GM18502 (cell line): ENCODE measurements around the gene MICU2.

Experiments used
- ATAC-seq: cut with Tn5 transposase; IDR thresholded peaks from one replicate; pipeline ENCODE4 v1.9.1; 2021; ENCODE audit warnings: mild to moderate bottlenecking; ENCODE audit not compliant: unreplicated experiment, poor library complexity

Gene MICU2

GRCh38 chr13:21550918-21551317, 53.1 kb downstream of the MICU2 start:
- no peak for ATAC-seq

- no peak for ATAC-seq
Measured at GRCh38 chr13:21549633-21550032, 54.3 kb downstream of the MICU2 start.

DNA sequence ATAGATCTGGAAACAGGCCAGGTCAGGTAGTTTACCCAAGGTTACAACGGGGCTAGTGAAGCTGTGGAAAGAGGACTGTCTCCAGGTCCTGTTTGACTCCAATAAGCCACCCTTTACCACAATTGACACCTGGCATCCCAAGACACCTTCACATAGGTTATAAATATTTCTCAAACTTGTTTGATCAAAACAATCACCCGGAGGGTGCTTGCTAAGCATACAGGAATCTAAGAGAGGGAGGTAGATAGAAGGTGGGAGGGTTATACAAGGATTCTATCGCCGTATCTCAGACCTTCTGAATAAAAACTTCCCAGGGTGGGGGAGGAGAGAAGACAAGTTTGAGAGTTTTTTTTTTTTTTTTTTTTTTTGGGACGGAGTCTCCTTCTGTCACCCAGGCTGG, 55.4 kb downstream of the MICU2 start:
- ATAC-seq = no peak

- ATAC-seq = no peak
Measured at GRCh38 chr13:21546372-21546771, 57.6 kb downstream of the MICU2 start.

- no peak for ATAC-seq
Measured at GRCh38 chr13:21544515-21544914, 59.5 kb downstream of the MICU2 start.

- ATAC-seq = no peak
Measured at GRCh38 chr13:21542563-21542962, 61.4 kb downstream of the MICU2 start.

DNA sequence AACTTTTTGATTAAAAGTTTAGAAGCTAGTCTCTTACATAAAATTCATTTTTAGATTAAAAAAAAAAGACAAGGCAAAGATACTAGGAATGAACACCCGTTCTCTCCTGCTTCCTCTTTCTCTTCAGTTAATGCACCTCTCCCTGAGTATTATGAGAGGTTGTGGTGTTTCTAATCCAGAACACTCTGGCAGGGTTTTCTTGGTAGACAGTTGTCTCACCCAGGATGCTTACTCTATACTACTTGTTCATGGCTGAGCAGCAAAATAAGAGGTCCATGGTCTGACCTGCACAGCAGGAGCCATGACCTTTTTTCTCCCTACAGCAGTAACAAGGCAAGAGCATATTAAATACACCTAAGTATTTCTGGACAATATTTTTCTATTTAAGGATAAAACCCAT, 62.0 kb downstream of the MICU2 start:
- peak; percentile 55 for ATAC-seq

DNA sequence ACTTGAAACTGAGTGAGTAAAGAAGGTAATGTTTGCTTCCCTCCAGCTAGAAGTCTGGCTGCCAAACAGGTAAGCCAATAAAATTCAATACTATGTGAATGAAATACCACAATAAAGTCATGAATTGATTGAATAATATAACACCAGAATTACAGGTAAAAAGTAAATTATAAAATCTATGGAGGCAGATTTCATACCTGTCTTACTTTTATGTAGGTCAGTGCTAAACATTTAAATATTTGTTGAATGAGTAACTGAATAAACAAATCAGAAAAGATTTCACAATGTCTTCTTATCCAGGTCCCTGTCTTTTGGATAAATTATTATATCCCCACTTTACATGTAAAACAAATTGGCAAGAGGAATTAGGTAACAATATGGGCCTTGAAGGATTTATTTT, 62.7 kb downstream of the MICU2 start:
- no peak for ATAC-seq

- ATAC-seq = no peak
Measured at GRCh38 chr13:21539687-21540086, 64.3 kb downstream of the MICU2 start.

DNA sequence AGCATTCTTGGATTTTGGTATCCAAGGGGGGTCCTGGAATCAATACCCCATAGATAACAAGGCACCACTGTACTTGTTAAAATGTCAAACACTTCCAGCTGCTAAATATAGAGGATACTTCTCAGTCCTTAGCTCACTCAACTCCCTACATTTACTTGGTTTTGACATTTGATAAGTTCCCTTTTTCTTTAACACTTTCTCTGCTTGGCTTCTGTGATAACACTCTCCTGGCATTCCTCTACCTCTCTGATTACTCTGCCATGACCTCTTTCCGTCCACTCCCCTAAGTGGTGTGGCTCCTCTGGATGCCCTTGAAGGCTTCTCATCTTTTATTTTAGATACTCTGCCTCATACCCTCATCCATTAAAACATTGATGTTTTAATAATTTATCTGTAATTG, 65.2 kb downstream of the MICU2 start:
- no peak for ATAC-seq

- no peak for ATAC-seq
Measured at GRCh38 chr13:21538280-21538679, 65.7 kb downstream of the MICU2 start.

DNA sequence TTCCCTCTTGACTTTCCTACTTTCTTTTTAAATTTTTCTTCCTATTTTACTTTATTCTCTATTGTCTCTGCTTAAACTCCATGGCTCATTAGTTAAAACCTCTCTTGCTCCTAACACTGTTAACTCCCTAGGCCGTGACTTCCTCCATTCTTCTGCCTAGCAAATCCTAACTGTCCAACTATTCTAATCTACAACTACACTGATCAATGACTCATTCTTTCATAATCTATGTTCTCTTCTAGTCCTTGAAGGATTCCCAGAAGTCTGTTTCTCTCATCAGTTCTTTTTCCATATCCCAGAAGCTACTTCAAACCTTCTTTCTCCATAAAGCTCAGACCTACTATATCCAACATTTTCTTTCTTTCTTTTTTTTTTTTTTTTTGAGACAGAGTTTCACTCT, 66.9 kb downstream of the MICU2 start:
- no peak for ATAC-seq

DNA sequence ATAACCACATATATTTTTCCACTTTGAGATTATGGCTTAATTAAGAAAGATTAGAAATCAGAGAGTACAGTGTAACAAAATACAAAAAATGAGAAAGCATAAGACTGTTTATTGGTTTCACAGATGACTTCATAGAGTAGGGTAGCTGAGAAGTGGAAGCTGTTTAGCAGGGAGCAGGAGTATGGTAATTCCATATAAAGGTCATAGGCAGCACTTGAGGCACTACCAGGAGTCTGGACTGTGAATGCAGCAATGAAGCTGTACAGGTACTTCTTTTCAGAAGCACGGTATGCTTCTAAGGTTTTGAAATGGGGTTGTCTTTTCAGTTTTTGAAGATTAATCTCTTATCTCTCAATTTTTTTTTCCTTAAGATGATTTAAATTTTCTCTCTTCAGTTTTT, 69.2 kb downstream of the MICU2 start:
- ATAC-seq = no peak

GRCh38 chr13:21531455-21531854, 72.5 kb downstream of the MICU2 start:
- ATAC-seq = no peak

DNA sequence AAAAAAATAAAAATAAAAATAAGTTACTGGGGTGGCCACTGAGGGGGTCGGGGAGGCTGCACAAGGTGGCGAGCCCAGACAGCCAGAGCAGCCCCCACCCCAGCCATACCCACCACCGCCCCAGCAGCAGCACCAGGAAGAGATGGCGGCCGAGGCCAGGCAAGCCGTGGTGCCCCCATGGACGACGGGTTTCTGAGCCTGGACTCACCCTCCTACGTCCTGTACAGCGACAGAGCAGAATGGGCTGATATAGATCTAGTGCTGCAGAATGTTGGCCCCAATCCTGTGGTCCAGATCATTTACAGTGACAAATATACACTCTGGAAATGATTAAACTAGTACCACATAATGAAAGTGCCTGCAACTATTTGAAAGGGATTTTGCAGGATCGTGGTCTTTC, 73.3 kb downstream of the MICU2 start:
- no peak for ATAC-seq

DNA sequence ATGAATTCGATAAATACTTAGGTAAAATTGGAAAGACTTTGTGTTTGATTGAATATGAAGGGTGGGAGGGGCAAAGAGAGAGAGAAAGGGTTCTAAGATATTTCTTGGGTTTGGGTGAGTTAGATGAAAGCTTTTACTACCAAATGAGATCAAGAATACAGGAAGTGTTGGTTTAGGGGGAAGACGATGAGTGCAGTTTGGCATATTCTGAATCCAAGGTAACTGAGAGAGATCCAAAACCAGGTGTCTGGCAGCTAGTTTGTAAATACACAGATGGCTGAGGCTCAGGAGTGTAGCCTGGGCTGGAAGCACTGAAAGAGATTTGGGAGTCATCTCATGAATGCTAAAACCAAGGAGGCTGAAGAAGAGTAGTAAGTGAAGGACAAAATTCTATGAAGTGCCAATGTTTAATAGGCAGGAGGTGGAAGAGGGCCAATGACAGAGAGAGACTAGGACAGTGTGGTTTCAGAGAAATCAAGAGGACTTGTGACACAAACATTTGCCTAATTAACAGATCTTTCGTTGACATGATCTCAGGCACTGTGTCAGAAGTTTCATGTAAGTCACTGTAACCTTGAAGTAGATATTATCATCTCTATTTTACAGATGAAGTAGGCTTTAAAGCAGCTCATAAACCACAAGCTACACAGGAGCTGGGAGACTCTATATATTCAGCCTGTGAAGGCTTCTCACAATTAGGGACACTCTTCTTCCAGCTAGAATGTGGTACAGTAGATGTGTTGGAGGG, 74.7 kb downstream of the MICU2 start:
- no peak for ATAC-seq

- no peak for ATAC-seq
Measured at GRCh38 chr13:21528616-21529015, 75.4 kb downstream of the MICU2 start.

- no peak for ATAC-seq
Measured at GRCh38 chr13:21526707-21527540, 77.0 kb downstream of the MICU2 start.

- no peak for ATAC-seq
Measured at GRCh38 chr13:21522847-21523246, 81.1 kb downstream of the MICU2 start.

- no peak for ATAC-seq
Measured at GRCh38 chr13:21522130-21522529, 81.8 kb downstream of the MICU2 start.

- ATAC-seq = no peak
Measured at GRCh38 chr13:21518617-21519144, 85.3 kb downstream of the MICU2 start.
